ENCODE measurements around the gene PIGA.
"Not testable (repeated sequence)": the region's sequence is repeated elsewhere in the genome, so short reads cannot be mapped to it uniquely, and the experiment has no call there.

Gene PIGA

GRCh38 chrX:15319075-15319474, 16.2 kb downstream of the PIGA start:
- DNase-seq, result no peak

GRCh38 chrX:15315509-15315908, 19.8 kb downstream of the PIGA start, which contains the start of gene ASB11:
TSS of gene ASB11 (minus strand) at chrX:15315640. CDS start at chrX:15315605, 35 bp downstream.
- no peak for DNase-seq

GRCh38 chrX:15314472-15314871, 20.9 kb downstream of the PIGA start:
- DNase-seq, result no peak

- no peak for DNase-seq
These were observed 24.2 kb downstream of the PIGA start for GRCh38 chrX:15311119-15311518.

- no peak for DNase-seq
These were observed 25.2 kb downstream of the PIGA start for GRCh38 chrX:15310117-15310516.

- DNase-seq, result not testable (repeated sequence)
These were observed 29.4 kb downstream of the PIGA start for GRCh38 chrX:15305899-15306298.

- DNase-seq, result no peak
These were observed 33.4 kb downstream of the PIGA start for GRCh38 chrX:15301924-15302323.

- no peak for DNase-seq
These were observed 35.1 kb downstream of the PIGA start for GRCh38 chrX:15299941-15300851.

- DNase-seq, result no peak
These were observed 36.5 kb downstream of the PIGA start for GRCh38 chrX:15298780-15299179.

- no peak for DNase-seq
These were observed 37.1 kb downstream of the PIGA start for GRCh38 chrX:15298201-15298600.

- no peak for DNase-seq
These were observed 41.9 kb downstream of the PIGA start for GRCh38 chrX:15293451-15293850.

- DNase-seq, result no peak
These were observed 42.5 kb downstream of the PIGA start for GRCh38 chrX:15292861-15293260.

- DNase-seq, result no peak
These were observed 57.7 kb downstream of the PIGA start for GRCh38 chrX:15277604-15278003.

GRCh38 chrX:15274946-15275345, 60.4 kb downstream of the PIGA start:
- DNase-seq, result no peak

GRCh38 chrX:15273275-15273674, 62.0 kb downstream of the PIGA start:
- not testable (repeated sequence) for DNase-seq

- DNase-seq, result no peak
These were observed 63.6 kb downstream of the PIGA start for GRCh38 chrX:15271757-15272156.

- DNase-seq, result peak; percentile 65
These were observed 65.5 kb downstream of the PIGA start, which contains the start of gene ASB9 for GRCh38 chrX:15269618-15270521. TSS of gene ASB9 (minus strand) at chrX:15270083. CDS start at chrX:15269874, 209 bp downstream.

All from DMS 273 treated with DMSO at 0.1 percent for 48 hours (cell line).